Neural cell (in vitro differentiated cells): ENCODE data around the gene IRAK4. TPM values are rescaled to one million over a fixed set of nuclear protein-coding genes. Genes with fewer than 3 reads are reported as not detected.

Experiments used
- H2AFZ ChIP-seq: fragments of 200-600, 300-800 bp; sonication (generic), shearing (Covaris generic); 2 replicates; pipeline ENCODE4 v1.6.0; 2014; ENCODE audit warnings: low read depth, mild to moderate bottlenecking, antibody characterized with exemption, low read length, moderate library complexity
- H3F3A ChIP-seq: fragments of 200-600 bp; shearing (Covaris generic); 2 replicates; pipeline ENCODE4 v1.6.1; 2016; ENCODE audit warnings: mild to moderate bottlenecking, moderate library complexity, mixed read lengths, antibody characterized with exemption, low read length; ENCODE audit not compliant: insufficient read depth, poor library complexity, severe bottlenecking
- H3K27ac ChIP-seq: fragments of 200-600, 300-800 bp; sonication (generic), shearing (Covaris generic); 2 replicates; pipeline ENCODE4 v1.5.1; 2014; ENCODE audit warnings: mild to moderate bottlenecking, low read length, moderate library complexity
- H3K27me3 ChIP-seq: fragments of 300-800, 200-600 bp; sonication (generic), shearing (Covaris generic); 2 replicates; pipeline ENCODE4 v1.6.0; 2014; ENCODE audit warnings: mild to moderate bottlenecking, low read depth, low read length, moderate library complexity; ENCODE audit not compliant: insufficient read depth
- H3K36me3 ChIP-seq: fragments of 300-800, 200-600 bp; sonication (generic), shearing (Covaris generic); 2 replicates; pipeline ENCODE4 v1.5.1; 2014; ENCODE audit warnings: mild to moderate bottlenecking, antibody characterized with exemption, low read length, moderate library complexity; ENCODE audit not compliant: insufficient read depth
- H3K4me2 ChIP-seq: fragments of 300-800, 200-600 bp; sonication (generic), shearing (Covaris generic); 2 replicates; pipeline ENCODE4 v1.6.0; 2014; ENCODE audit warnings: mild to moderate bottlenecking, low read length
- H3K4me3 ChIP-seq: fragments of 300-800, 200-600 bp; sonication (generic), shearing (Covaris generic); 2 replicates; pipeline ENCODE4 v1.5.1; 2014; ENCODE audit warnings: mild to moderate bottlenecking, low read length, moderate library complexity
- H3K79me2 ChIP-seq: fragments of 200-600 bp; shearing (Covaris generic); replicated peaks from 2 replicates; pipeline ENCODE4 v1.6.0; 2014; ENCODE audit warnings: mild to moderate bottlenecking, low read length, moderate library complexity; ENCODE audit not compliant: insufficient read depth
- H3K9ac ChIP-seq: fragments of 300-800, 200-600 bp; sonication (generic), shearing (Covaris generic); 2 replicates; pipeline ENCODE4 v1.6.1; 2016; ENCODE audit warnings: mild to moderate bottlenecking, low read length, mixed read lengths
- H3K9me2 ChIP-seq: fragments of 200-600 bp; shearing (Covaris generic); 2 replicates; pipeline ENCODE4 v1.6.1; 2016; ENCODE audit warnings: mild to moderate bottlenecking, low read length, mixed read lengths; ENCODE audit not compliant: insufficient read depth
- H3K9me3 ChIP-seq: fragments of 200-600, 300-800 bp; sonication (generic), shearing (Covaris generic); 2 replicates; pipeline ENCODE4 v1.6.1; 2016; ENCODE audit warnings: mild to moderate bottlenecking, mixed run types, low read length, moderate library complexity, mixed read lengths
- H4K20me1 ChIP-seq: fragments of 200-600 bp; shearing (Covaris generic); 2 replicates; pipeline ENCODE4 v1.6.1; 2016; ENCODE audit warnings: mild to moderate bottlenecking, mixed run types; ENCODE audit not compliant: insufficient read depth
- EP300 ChIP-seq: fragments of 450-650 bp; conservative IDR thresholded peaks from 2 replicates; pipeline ENCODE4 v1.6.1; 2014; ENCODE audit warnings: antibody characterized with exemption, mild to moderate bottlenecking, moderate library complexity; ENCODE audit not compliant: poor library complexity, severe bottlenecking
- MXI1 ChIP-seq: fragments of 450-650 bp; conservative IDR thresholded peaks from 2 replicates; pipeline ENCODE4 v1.6.1; 2014; ENCODE audit warnings: antibody characterized with exemption, mild to moderate bottlenecking; ENCODE audit not compliant: poor library complexity, severe bottlenecking
- POLR2AphosphoS5 ChIP-seq: IDR thresholded peaks from 2 replicates; pipeline ENCODE4 v1.6.1; 2012
- RAD21 ChIP-seq: fragments of 450-650 bp; conservative IDR thresholded peaks from 2 replicates; pipeline ENCODE4 v1.6.1; 2014; ENCODE audit warnings: antibody characterized with exemption, mild to moderate bottlenecking, moderate library complexity
- SMC3 ChIP-seq: fragments of 450-650 bp; conservative IDR thresholded peaks from 2 replicates; pipeline ENCODE4 v1.6.1; 2014; ENCODE audit warnings: antibody characterized with exemption, mild to moderate bottlenecking, moderate library complexity; ENCODE audit not compliant: poor library complexity
- TAF1 ChIP-seq: IDR thresholded peaks from 2 replicates; pipeline ENCODE4 v1.6.1; 2012; ENCODE audit warnings: low read depth
- polyA plus RNA-seq: library from polyadenylated mRNA; depleted of rRNA; stranded (reverse); fragments of >200 nt; gene quantifications from 2 replicates; pipeline ENCODE4 v1.2.3, GENCODE V29; 2014
- TF ChIP-seq, protein P1 (sequence below): fragments of 450-650 bp; IDR thresholded peaks from 2 replicates; pipeline ENCODE4 v1.5.1; 2014; ENCODE audit warnings: antibody characterized with exemption, mild to moderate bottlenecking, moderate library complexity; ENCODE audit not compliant: poor library complexity, severe bottlenecking

IRAK4 gene
- polyA plus RNA-seq, 1 donor from 2014 or later, result 7.0 TPM

DNA sequence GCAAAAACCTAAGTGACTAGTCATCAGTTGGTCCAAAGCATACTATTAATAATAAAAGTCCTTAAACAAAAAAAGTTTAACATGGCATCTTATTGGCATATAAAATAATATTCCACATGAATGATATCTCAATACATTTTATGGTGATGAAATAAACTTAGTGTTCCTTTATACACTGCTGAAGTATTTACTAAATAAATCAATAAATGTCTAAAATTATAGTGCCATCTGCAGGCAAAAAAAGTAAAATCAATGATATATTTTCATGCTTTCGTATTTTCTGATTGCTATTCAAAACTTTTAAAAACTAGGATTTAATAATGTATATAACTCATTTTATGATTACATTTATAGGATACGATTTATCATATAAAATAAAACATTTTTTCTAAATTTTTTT lies 30.6 kb upstream of the IRAK4 start:
- no peak for TF ChIP-seq TAF1
- TF ChIP-seq RAD21, result peak; percentile 45
- peak; percentile 61 for TF ChIP-seq SMC3
- TF ChIP-seq, protein P1, sequence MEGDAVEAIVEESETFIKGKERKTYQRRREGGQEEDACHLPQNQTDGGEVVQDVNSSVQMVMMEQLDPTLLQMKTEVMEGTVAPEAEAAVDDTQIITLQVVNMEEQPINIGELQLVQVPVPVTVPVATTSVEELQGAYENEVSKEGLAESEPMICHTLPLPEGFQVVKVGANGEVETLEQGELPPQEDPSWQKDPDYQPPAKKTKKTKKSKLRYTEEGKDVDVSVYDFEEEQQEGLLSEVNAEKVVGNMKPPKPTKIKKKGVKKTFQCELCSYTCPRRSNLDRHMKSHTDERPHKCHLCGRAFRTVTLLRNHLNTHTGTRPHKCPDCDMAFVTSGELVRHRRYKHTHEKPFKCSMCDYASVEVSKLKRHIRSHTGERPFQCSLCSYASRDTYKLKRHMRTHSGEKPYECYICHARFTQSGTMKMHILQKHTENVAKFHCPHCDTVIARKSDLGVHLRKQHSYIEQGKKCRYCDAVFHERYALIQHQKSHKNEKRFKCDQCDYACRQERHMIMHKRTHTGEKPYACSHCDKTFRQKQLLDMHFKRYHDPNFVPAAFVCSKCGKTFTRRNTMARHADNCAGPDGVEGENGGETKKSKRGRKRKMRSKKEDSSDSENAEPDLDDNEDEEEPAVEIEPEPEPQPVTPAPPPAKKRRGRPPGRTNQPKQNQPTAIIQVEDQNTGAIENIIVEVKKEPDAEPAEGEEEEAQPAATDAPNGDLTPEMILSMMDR, result peak; percentile 52
- H3K79me2 ChIP-seq, result no peaks in the 10 kb centered on the region
- no peak overlapping the region for H3K4me3 ChIP-seq
- H2AFZ ChIP-seq, result no peak overlapping the region
- H4K20me1 ChIP-seq, result no peaks in the 10 kb centered on the region
- no peaks in the 10 kb centered on the region for H3F3A ChIP-seq
- peaks cover 4% of the 10 kb centered on the region for H3K36me3 ChIP-seq
- no peaks in the 10 kb centered on the region for H3K9me3 ChIP-seq
- no peaks in the 10 kb centered on the region for H3K27me3 ChIP-seq
- H3K9ac ChIP-seq, result no peak overlapping the region
- no peak overlapping the region for H3K4me2 ChIP-seq
- H3K27ac ChIP-seq, result no peak overlapping the region
- no peaks in the 10 kb centered on the region for H3K9me2 ChIP-seq

DNA sequence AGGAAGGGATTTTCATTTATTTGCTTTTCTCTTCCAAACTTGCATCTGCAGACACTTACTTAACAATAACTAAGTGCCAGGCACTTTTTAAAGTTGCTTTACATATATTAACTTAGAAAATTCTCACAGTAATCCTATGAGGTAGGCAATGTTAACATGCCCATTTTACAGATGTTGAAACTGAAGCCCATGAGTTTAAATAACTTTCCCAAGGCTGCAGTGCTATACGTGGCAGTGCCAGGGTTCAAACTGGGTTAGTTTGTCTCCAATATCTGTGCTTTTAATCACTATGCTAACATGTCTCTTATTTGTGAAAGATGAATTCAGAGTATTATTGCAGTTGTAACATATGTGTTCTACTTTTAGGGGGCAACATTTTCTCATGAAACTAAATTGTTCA lies 30.1 kb upstream of the IRAK4 start:
- TF ChIP-seq TAF1 (no peak), POLR2AphosphoS5 (no peak), EP300 (no peak), MXI1 (no peak)
- no peaks in the 10 kb centered on the region for H3K9me2 ChIP-seq
- no peaks in the 10 kb centered on the region for H4K20me1 ChIP-seq
- no peaks in the 10 kb centered on the region for H3K9me3 ChIP-seq
- no peak overlapping the region for H3K27ac ChIP-seq
- no peak overlapping the region for H3K9ac ChIP-seq
- no peaks in the 10 kb centered on the region for H3K79me2 ChIP-seq
- no peak overlapping the region for H2AFZ ChIP-seq
- H3K4me3 ChIP-seq, result no peak overlapping the region
- no peaks in the 10 kb centered on the region for H3F3A ChIP-seq
- peaks cover 4% of the 10 kb centered on the region for H3K36me3 ChIP-seq
- H3K27me3 ChIP-seq, result no peaks in the 10 kb centered on the region
- no peak overlapping the region for H3K4me2 ChIP-seq

DNA sequence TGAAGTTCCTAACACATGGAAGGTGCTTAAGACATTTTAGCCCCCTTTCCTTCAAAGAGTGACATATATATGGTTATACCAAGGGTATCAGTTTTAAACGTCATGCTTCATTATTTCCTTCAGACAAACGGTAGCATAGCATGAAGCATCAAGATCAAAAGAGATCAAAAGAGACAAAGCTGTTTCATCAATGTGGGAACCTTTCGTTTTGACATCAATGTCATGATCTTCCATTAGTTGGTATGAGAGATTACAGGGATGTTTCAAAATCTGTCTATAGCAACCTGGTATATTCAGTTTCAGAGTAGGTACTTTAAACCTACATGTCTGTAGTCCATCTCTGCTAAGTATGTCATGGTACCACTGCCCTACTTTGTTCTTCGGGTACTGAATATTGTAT lies 28.5 kb upstream of the IRAK4 start:
- Histone ChIP-seq H3K4me2 (no peak overlapping the region), H2AFZ (no peak overlapping the region), H4K20me1 (no peaks in the 10 kb centered on the region), H3K9ac (no peak overlapping the region), H3K4me3 (no peak overlapping the region), H3K9me3 (no peaks in the 10 kb centered on the region), H3K36me3 (peaks cover 9% of the 10 kb centered on the region), H3K79me2 (no peaks in the 10 kb centered on the region), H3K9me2 (no peaks in the 10 kb centered on the region), H3K27me3 (no peaks in the 10 kb centered on the region), H3K27ac (no peak overlapping the region), H3F3A (no peaks in the 10 kb centered on the region)
- TF ChIP-seq EP300, result peak; percentile 73
- TF ChIP-seq POLR2AphosphoS5, result no peak

DNA sequence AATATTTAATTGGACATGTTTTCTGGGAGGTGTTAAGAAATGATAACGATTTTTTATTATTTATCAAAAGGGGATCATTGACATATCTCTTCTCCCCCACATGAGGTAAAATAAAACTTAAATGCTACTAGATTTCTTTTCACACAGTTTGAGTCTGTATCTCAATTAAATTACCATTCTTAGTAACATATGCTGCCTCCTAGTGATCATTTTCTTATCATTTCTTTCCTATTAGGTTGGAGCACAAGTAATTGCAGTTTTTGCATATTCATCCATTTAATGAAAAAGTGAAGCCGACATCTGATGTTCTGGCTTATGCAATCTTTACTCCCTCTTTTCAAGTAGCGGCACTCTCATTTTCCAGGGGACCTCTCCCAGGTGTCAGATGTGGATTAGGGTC lies 25.1 kb upstream of the IRAK4 start:
- H3K79me2 ChIP-seq, result no peaks in the 10 kb centered on the region
- no peak overlapping the region for H3K27ac ChIP-seq
- no peaks in the 10 kb centered on the region for H3K27me3 ChIP-seq
- H4K20me1 ChIP-seq, result no peaks in the 10 kb centered on the region
- H2AFZ ChIP-seq, result no peak overlapping the region
- H3F3A ChIP-seq, result no peaks in the 10 kb centered on the region
- H3K9me3 ChIP-seq, result no peaks in the 10 kb centered on the region
- TF ChIP-seq MXI1, result no peak
- TF ChIP-seq SMC3, result no peak
- TF ChIP-seq, protein P1, result no peak
- no peak for TF ChIP-seq EP300
- no peak overlapping the region for H3K4me2 ChIP-seq
- H3K36me3 ChIP-seq, result peaks cover 13% of the 10 kb centered on the region
- H3K9ac ChIP-seq, result no peak overlapping the region
- no peak overlapping the region for H3K4me3 ChIP-seq
- H3K9me2 ChIP-seq, result no peaks in the 10 kb centered on the region
